ENCODE measurements around the gene STOML1. TPM values are rescaled to one million over a fixed set of nuclear protein-coding genes. Genes with fewer than 3 reads are reported as not detected.

STOML1 gene
- total RNA-seq, 1 donor from 2014 or later, result 14.1 TPM

DNA sequence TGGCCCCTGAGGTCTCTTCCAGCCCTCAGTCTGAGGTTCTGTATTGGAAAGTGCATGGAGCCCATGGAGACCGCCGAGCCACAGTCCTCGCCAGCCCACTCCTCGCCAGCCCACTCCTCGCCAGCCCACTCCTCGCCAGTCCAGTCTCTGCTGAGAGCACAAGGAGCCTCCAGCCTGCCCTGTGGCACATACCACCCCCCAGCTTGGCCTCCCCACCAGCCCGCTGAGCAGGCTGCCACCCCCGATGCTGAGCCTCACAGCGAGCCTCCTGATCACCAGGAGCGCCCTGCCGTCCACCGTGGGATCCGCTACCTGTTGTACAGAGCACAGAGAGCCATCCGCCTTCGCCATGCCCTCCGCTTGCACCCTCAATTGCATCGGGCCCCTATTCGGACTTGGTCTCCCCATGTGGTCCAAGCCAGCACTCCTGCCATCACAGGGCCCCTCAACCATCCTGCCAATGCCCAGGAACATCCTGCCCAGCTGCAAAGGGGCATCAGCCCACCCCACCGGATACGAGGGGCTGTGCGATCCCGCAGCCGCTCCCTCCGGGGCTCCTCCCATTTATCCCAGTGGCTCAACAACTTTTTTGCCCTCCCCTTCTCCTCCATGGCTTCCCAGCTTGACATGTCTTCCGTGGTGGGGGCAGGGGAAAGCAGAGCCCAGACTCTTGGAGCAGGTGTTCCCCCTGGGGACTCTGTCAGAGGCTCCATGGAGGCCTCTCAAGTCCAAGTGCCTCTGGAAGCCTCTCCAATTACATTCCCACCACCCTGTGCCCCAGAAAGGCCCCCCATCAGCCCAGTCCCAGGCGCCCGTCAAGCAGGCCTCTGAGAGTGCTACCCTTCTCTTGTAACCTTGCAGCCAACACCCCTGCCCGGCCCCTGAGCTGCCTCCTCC, 43.3 kb upstream of the STOML1 start:
- peaks cover 34 to 45% (median 40%) of the 10 kb centered on the region in 3 donors for H3K36me3 ChIP-seq (ENCODE audit: control insufficient read depth in 3 of 3, insufficient read depth in 3 of 3, low read length in 3 of 3)
- H3K4me1 ChIP-seq (ENCODE audit: control insufficient read depth in 3 of 3, insufficient read depth in 3 of 3, low read length in 3 of 3), result peaks cover 12 to 15% (median 14%) of the 10 kb centered on the region in 3 donors
- no peak overlapping the region for H3K27ac ChIP-seq (ENCODE audit: low read depth, low read length)

DNA sequence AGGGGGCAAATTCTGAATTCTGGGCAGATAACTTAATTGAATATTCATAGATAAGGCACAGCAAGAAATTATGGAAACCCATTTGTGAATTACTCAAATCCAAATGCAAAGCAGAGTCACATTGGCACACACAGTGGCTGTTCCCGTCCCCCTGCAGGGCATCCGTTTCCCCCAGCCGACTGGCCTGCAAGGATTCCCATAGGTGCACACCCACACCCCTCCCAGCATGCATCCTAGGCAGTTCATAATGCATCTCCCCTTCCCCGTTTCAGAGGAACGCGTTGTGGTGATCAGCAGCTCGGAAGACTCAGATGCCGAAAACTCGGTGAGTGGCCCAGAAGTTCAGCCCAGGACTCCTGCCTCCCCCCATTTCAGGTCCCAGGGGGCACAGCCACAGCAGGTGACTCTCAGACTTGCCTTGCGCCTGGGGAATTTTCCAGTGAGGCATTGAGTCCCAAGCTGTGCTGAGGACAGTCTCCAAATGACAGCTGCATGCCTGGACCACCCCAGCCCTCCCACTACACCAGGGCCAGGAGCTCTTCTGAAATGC, 42.2 kb upstream of the STOML1 start:
- Histone ChIP-seq H3K9me3 (ENCODE audit: control insufficient read depth in 3 of 3, low read length in 3 of 3) (no peaks in the 10 kb centered on the region), H3K27me3 (ENCODE audit: control insufficient read depth in 3 of 3, insufficient read depth in 3 of 3, low read length in 3 of 3) (no peaks in the 10 kb centered on the region), H3K27ac (ENCODE audit: low read depth, low read length) (no peak overlapping the region), H3K9ac (ENCODE audit: low read depth in 1 of 3, low read length in 3 of 3) (no peak overlapping the region), H3K4me1 (ENCODE audit: control insufficient read depth in 3 of 3, insufficient read depth in 3 of 3, low read length in 3 of 3) (peaks cover 4 to 6% (median 5%) of the 10 kb centered on the region in 3 donors), H3K36me3 (ENCODE audit: control insufficient read depth in 3 of 3, insufficient read depth in 3 of 3, low read length in 3 of 3) (peaks cover 34 to 45% (median 40%) of the 10 kb centered on the region in 3 donors), H3K4me3 (ENCODE audit: low read length in 3 of 3) (no peak overlapping the region)

More for the DNA sequence above, 43.3 kb upstream of the STOML1 start:
- H3K9me3 ChIP-seq (ENCODE audit: control insufficient read depth in 3 of 3, low read length in 3 of 3), result no peaks in the 10 kb centered on the region
- no peaks in the 10 kb centered on the region for H3K27me3 ChIP-seq (ENCODE audit: control insufficient read depth in 3 of 3, insufficient read depth in 3 of 3, low read length in 3 of 3)
- no peak overlapping the region for H3K4me3 ChIP-seq (ENCODE audit: low read length in 3 of 3)
- H3K9ac ChIP-seq (ENCODE audit: low read depth in 1 of 3, low read length in 3 of 3), result no peak overlapping the region

DNA sequence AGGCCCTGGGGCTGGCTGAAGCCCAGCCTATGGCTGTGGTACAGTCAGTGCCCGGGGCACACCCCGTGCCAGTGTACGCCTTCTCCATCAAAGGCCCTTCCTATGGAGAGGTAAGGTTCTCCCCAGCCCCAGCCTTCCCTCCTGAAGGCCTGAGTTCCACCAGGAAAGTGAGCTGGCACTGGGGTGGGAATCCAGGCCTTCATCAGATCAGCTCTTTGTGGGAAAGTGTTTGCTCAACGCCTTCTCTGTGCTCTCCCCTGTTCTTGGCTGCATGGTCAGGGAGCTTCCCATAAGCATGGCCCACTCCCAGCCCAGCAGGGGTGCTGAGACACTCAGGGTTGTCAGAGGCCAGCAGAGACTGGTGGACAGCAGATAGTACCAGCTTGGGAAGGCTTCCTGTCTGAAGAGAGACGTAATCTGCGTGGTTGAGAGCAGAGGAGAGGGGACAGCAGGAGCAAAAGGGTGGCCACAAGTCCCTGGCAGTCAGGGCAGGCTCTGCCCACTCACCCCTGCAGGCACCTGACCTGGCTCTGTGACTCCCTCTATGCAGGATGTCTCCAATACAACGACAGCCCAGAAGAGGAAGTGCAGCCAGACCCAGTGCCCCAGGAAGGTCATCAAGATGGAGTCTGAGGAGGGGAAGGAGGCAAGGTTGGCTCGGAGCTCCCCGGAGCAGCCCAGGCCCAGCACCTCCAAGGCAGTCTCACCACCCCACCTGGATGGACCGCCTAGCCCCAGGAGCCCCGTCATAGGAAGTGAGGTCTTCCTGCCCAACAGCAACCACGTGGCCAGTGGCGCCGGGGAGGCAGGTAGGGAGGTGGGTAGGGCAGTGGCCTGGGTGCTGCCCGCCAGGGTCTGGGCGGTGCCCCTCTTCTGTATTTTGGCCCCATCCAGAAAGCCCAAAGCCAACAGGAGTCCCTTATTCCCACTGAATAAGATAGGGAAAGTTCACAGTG, 40.8 kb upstream of the STOML1 start:
- Histone ChIP-seq H3K9ac (ENCODE audit: low read depth in 1 of 3, low read length in 3 of 3) (no peak overlapping the region), H3K4me1 (ENCODE audit: control insufficient read depth in 3 of 3, insufficient read depth in 3 of 3, low read length in 3 of 3) (peaks cover 0 to 5% (median 2%) of the 10 kb centered on the region in 3 donors), H3K27me3 (ENCODE audit: control insufficient read depth in 3 of 3, insufficient read depth in 3 of 3, low read length in 3 of 3) (no peaks in the 10 kb centered on the region), H3K4me3 (ENCODE audit: low read length in 3 of 3) (no peak overlapping the region), H3K27ac (ENCODE audit: low read depth, low read length) (no peak overlapping the region), H3K36me3 (ENCODE audit: control insufficient read depth in 3 of 3, insufficient read depth in 3 of 3, low read length in 3 of 3) (peaks cover 34 to 50% (median 40%) of the 10 kb centered on the region in 3 donors), H3K9me3 (ENCODE audit: control insufficient read depth in 3 of 3, low read length in 3 of 3) (no peaks in the 10 kb centered on the region)

DNA sequence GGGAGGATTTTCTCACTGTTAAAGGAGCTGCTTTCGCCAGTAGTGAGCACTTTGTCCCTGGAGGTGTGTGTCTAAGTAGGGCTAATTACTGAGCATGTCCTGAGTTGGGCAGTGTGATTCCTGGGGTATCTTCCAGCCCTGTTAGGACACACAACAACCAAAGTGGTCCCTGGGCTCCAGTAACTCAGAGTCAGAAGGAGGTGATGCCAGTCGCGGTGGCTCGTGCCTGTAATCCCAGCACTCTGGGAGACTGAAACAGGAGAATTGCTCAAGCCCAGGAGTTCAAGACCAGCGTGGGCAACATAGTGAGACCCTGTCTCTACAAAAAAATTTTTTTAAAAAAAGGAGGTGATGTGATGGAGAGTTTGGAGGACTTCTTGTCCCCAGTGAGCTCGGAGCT, 40.0 kb upstream of the STOML1 start:
- H3K4me1 ChIP-seq (ENCODE audit: control insufficient read depth in 3 of 3, insufficient read depth in 3 of 3, low read length in 3 of 3), result peaks cover 5% of the 10 kb centered on the region in 3 donors
- H3K9ac ChIP-seq (ENCODE audit: low read depth in 1 of 3, low read length in 3 of 3), result no peak overlapping the region
- no peaks in the 10 kb centered on the region for H3K27me3 ChIP-seq (ENCODE audit: control insufficient read depth in 3 of 3, insufficient read depth in 3 of 3, low read length in 3 of 3)
- H3K4me3 ChIP-seq (ENCODE audit: low read length in 3 of 3), result no peak overlapping the region
- no peak overlapping the region for H3K27ac ChIP-seq (ENCODE audit: low read depth, low read length)
- peaks cover 35 to 51% (median 40%) of the 10 kb centered on the region in 3 donors for H3K36me3 ChIP-seq (ENCODE audit: control insufficient read depth in 3 of 3, insufficient read depth in 3 of 3, low read length in 3 of 3)
- H3K9me3 ChIP-seq (ENCODE audit: control insufficient read depth in 3 of 3, low read length in 3 of 3), result no peaks in the 10 kb centered on the region

DNA sequence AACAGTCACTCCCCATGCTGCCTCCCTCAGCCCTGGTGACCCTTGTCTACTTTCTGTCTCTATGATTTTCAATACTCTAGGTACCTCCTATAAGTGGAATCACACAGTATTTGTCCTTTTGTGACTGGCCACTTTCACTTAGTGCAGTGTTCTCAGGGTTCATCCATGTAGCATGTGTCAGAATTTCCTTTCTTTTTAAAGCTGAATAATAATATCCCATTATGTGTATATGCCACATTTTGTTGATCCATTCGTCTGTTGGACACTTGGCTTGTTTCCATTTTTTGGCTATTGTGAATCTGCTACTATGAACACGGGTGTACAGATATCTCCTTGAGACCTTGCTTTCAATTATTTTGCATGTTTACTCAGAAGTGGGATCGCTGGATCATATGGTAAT, 36.6 kb upstream of the STOML1 start:
- Histone ChIP-seq H3K9ac (ENCODE audit: low read depth in 1 of 3, low read length in 3 of 3) (no peak overlapping the region), H3K27ac (ENCODE audit: low read depth, low read length) (no peak overlapping the region), H3K27me3 (ENCODE audit: control insufficient read depth in 3 of 3, insufficient read depth in 3 of 3, low read length in 3 of 3) (no peaks in the 10 kb centered on the region), H3K4me1 (ENCODE audit: control insufficient read depth in 3 of 3, insufficient read depth in 3 of 3, low read length in 3 of 3) (peaks cover 18 to 25% (median 22%) of the 10 kb centered on the region in 3 donors), H3K9me3 (ENCODE audit: control insufficient read depth in 3 of 3, low read length in 3 of 3) (no peaks in the 10 kb centered on the region), H3K36me3 (ENCODE audit: control insufficient read depth in 3 of 3, insufficient read depth in 3 of 3, low read length in 3 of 3) (peaks cover 18 to 43% (median 35%) of the 10 kb centered on the region in 3 donors), H3K4me3 (ENCODE audit: low read length in 3 of 3) (no peak overlapping the region)

DNA sequence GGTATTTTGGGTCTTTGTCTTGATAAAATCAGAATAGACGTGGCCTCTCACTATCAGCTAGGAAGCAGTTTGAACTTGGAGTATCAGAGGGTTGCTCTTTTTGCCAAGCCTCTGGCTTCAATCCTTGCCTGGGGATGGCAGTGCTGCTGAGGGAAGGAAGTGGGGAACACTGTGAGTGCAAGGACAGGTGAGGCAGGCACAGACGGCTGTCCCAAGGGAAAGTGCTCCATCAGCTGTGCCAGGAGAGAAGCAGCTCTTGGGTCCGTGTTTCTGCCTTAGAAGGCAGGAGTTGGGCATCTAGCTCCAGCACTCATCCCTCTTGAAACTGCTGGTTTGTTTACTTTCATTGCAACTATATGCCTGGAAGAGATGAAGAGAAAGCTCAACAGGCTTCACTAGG, 35.6 kb upstream of the STOML1 start:
- Histone ChIP-seq H3K27ac (ENCODE audit: low read depth, low read length) (no peak overlapping the region), H3K4me1 (ENCODE audit: control insufficient read depth in 3 of 3, insufficient read depth in 3 of 3, low read length in 3 of 3) (peaks cover 18 to 23% (median 18%) of the 10 kb centered on the region in 3 donors), H3K36me3 (ENCODE audit: control insufficient read depth in 3 of 3, insufficient read depth in 3 of 3, low read length in 3 of 3) (peaks cover 20 to 44% (median 37%) of the 10 kb centered on the region in 3 donors), H3K4me3 (ENCODE audit: low read length in 3 of 3) (no peak overlapping the region), H3K9me3 (ENCODE audit: control insufficient read depth in 3 of 3, low read length in 3 of 3) (no peaks in the 10 kb centered on the region), H3K9ac (ENCODE audit: low read depth in 1 of 3, low read length in 3 of 3) (no peak overlapping the region), H3K27me3 (ENCODE audit: control insufficient read depth in 3 of 3, insufficient read depth in 3 of 3, low read length in 3 of 3) (no peaks in the 10 kb centered on the region)

DNA sequence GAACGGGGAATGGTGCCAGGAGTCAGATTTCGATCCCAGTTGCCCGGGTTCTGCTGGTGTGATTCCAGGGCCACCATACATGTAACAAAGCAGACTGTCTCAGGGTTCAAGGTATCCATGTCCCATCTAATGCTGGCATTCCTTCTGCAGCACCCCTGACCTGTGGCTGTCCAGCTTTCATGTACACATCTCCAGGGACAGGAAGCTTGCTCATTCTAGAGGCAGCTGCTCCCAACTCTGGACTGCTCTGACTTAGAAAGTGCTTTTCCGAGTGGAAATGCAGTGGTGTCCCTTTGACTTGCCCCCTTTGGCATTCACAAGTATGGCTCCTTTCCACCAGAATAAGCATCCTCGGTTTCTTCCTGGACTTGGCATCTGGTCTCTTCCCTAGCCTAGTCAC, 33.3 kb upstream of the STOML1 start:
- Histone ChIP-seq H3K27me3 (ENCODE audit: control insufficient read depth in 3 of 3, insufficient read depth in 3 of 3, low read length in 3 of 3) (no peaks in the 10 kb centered on the region), H3K36me3 (ENCODE audit: control insufficient read depth in 3 of 3, insufficient read depth in 3 of 3, low read length in 3 of 3) (peaks cover 26 to 41% (median 37%) of the 10 kb centered on the region in 3 donors), H3K4me1 (ENCODE audit: control insufficient read depth in 3 of 3, insufficient read depth in 3 of 3, low read length in 3 of 3) (peaks cover 18 to 23% (median 18%) of the 10 kb centered on the region in 3 donors), H3K4me3 (ENCODE audit: low read length in 3 of 3) (no peak overlapping the region), H3K9ac (ENCODE audit: low read depth in 1 of 3, low read length in 3 of 3) (no peak overlapping the region), H3K9me3 (ENCODE audit: control insufficient read depth in 3 of 3, low read length in 3 of 3) (no peaks in the 10 kb centered on the region), H3K27ac (ENCODE audit: low read depth, low read length) (no peak overlapping the region)

DNA sequence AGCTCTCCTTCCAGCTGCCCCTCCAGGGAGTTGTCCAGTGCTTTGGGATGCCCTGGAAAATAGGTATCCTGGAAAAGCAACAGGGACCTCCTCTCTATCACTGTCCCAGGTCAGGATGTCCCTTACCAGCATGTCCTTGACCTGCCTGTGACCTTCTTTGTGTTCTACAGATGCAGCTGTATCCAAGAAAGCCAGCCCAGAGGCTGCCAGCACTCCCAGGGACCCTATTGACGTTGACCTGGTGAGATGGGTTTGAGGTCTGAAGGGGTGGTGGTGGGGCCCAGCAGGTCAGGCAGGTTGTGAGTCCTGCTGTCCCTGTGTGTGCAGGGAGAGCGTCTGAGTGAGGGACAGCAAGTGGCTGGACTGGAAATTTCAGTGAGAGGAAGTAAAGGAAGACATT, 32.6 kb upstream of the STOML1 start:
- Histone ChIP-seq H3K27ac (ENCODE audit: low read depth, low read length) (no peak overlapping the region), H3K4me3 (ENCODE audit: low read length in 3 of 3) (no peak overlapping the region), H3K9ac (ENCODE audit: low read depth in 1 of 3, low read length in 3 of 3) (no peak overlapping the region), H3K4me1 (ENCODE audit: control insufficient read depth in 3 of 3, insufficient read depth in 3 of 3, low read length in 3 of 3) (peaks cover 18 to 23% (median 18%) of the 10 kb centered on the region in 3 donors), H3K36me3 (ENCODE audit: control insufficient read depth in 3 of 3, insufficient read depth in 3 of 3, low read length in 3 of 3) (peaks cover 26 to 41% (median 37%) of the 10 kb centered on the region in 3 donors), H3K9me3 (ENCODE audit: control insufficient read depth in 3 of 3, low read length in 3 of 3) (no peaks in the 10 kb centered on the region), H3K27me3 (ENCODE audit: control insufficient read depth in 3 of 3, insufficient read depth in 3 of 3, low read length in 3 of 3) (no peaks in the 10 kb centered on the region)

DNA sequence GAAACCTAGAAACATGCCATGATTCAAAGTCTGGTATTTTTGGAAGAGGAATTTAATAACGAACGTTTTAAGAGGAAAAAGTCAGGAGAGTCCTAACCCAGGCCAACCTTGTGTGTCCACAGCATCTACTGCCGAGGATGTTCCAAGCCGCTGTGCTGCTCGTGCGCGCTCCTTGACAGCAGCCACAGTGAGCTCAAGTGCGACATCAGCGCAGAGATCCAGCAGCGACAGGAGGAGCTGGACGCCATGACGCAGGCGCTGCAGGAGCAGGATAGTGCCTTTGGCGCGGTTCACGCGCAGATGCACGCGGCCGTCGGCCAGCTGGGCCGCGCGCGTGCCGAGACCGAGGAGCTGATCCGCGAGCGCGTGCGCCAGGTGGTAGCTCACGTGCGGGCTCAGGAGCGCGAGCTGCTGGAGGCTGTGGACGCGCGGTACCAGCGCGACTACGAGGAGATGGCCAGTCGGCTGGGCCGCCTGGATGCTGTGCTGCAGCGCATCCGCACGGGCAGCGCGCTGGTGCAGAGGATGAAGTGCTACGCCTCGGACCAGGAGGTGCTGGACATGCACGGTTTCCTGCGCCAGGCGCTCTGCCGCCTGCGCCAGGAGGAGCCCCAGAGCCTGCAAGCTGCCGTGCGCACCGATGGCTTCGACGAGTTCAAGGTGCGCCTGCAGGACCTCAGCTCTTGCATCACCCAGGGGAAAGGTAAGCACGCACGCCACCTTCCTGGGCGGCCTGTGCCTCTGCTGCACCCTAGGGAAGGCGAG, 30.8 kb upstream of the STOML1 start:
- H3K9me3 ChIP-seq (ENCODE audit: control insufficient read depth in 3 of 3, low read length in 3 of 3), result no peaks in the 10 kb centered on the region
- no peak overlapping the region for H3K27ac ChIP-seq (ENCODE audit: low read depth, low read length)
- peaks cover 29 to 39% (median 36%) of the 10 kb centered on the region in 3 donors for H3K36me3 ChIP-seq (ENCODE audit: control insufficient read depth in 3 of 3, insufficient read depth in 3 of 3, low read length in 3 of 3)
- no peak overlapping the region for H3K9ac ChIP-seq (ENCODE audit: low read depth in 1 of 3, low read length in 3 of 3)
- H3K27me3 ChIP-seq (ENCODE audit: control insufficient read depth in 3 of 3, insufficient read depth in 3 of 3, low read length in 3 of 3), result no peaks in the 10 kb centered on the region
- no peak overlapping the region for H3K4me3 ChIP-seq (ENCODE audit: low read length in 3 of 3)
- H3K4me1 ChIP-seq (ENCODE audit: control insufficient read depth in 3 of 3, insufficient read depth in 3 of 3, low read length in 3 of 3), result peaks cover 18 to 23% (median 18%) of the 10 kb centered on the region in 3 donors
